ENCODE measurements around the gene KIF2A.

GRCh38 chr5:62403411-62404250 lies 97.6 kb downstream of the KIF2A start, which contains the start of gene DIMT1:
- TF ChIP-seq CTCF (IDR thresholded peaks at IDR 0.05; ENCODE audit: low read depth, low read length) (no peak), POLR2A (IDR thresholded peaks at IDR 0.05; ENCODE audit: extremely low read depth, insufficient read length) (peak; percentile 91)
